CD8-positive, alpha-beta memory T cell (primary cell): ENCODE measurements around the gene ACOT7. TPM values are rescaled to one million over a fixed set of nuclear protein-coding genes. Genes with fewer than 3 reads are reported as not detected.

Experiments used
- CTCF ChIA-PET: fragments of 350-600 bp; sonication (Branson Sonifier 250); formaldehyde crosslinking; loops from one replicate; lab custom pipeline; 2021; ENCODE audit warnings: antibody characterized with exemption; lab: Charles Lee
- POLR2A ChIA-PET: fragments of 350-600 bp; sonication (Branson Sonifier 250); formaldehyde crosslinking; loops from one replicate; lab custom pipeline; 2021; ENCODE audit warnings: antibody characterized with exemption; lab: Charles Lee
- DNase-seq, 5 donors: peaks; one replicate each; pipeline versions ENCODE4 v3.0.0 to v3.0.0-alpha.2; 2020 to 2022; ENCODE audit warnings: mixed read lengths in 1 of 5
- H3K27ac ChIP-seq: one replicate; pipeline ENCODE4 v1.7.0; 2013; ENCODE audit warnings: low read depth, mild to moderate bottlenecking, low read length, moderate library complexity
- H3K27me3 ChIP-seq: 2 replicates; pipeline ENCODE4 v1.7.0; 2013; ENCODE audit warnings: low read length, mild to moderate bottlenecking; ENCODE audit not compliant: insufficient read depth, poor library complexity, severe bottlenecking
- H3K36me3 ChIP-seq: 2 replicates; pipeline ENCODE4 v1.7.0; 2013; ENCODE audit warnings: mild to moderate bottlenecking, low read length, moderate library complexity; ENCODE audit not compliant: insufficient read depth
- H3K4me1 ChIP-seq: 2 replicates; pipeline ENCODE4 v1.7.0; 2013; ENCODE audit warnings: mild to moderate bottlenecking, low read length, moderate library complexity; ENCODE audit not compliant: insufficient read depth
- H3K4me3 ChIP-seq: 2 replicates; pipeline ENCODE4 v1.7.0; 2013; ENCODE audit warnings: mild to moderate bottlenecking, low read length
- H3K9me3 ChIP-seq: 2 replicates; pipeline ENCODE4 v1.7.0; 2013; ENCODE audit warnings: mild to moderate bottlenecking, low read length
- H3K27ac Mint-ChIP-seq, 8 donors: one replicate each; pipeline ENCODE4 v1.8.0; 2020 to 2021; ENCODE audit warnings: mixed read lengths in 8 of 8, mild to moderate bottlenecking in 6 of 8, inconsistent platforms in 3 of 8, moderate library complexity in 3 of 8
- H3K27me3 Mint-ChIP-seq, 2 donors: one replicate each; pipeline ENCODE4 v1.8.0; 2020 to 2021; ENCODE audit warnings: mixed read lengths in 2 of 2, mild to moderate bottlenecking in 1 of 2, moderate library complexity in 1 of 2
- H3K36me3 Mint-ChIP-seq, 3 donors: one replicate each; pipeline ENCODE4 v1.8.0; 2020 to 2021; ENCODE audit warnings: mixed read lengths in 3 of 3, inconsistent platforms in 1 of 3, mild to moderate bottlenecking in 1 of 3
- H3K4me1 Mint-ChIP-seq, 3 donors: one replicate each; pipeline ENCODE4 v1.8.0; 2020 to 2021; ENCODE audit warnings: mixed read lengths in 3 of 3, inconsistent platforms in 1 of 3, mild to moderate bottlenecking in 1 of 3
- H3K4me3 Mint-ChIP-seq, 7 donors: one replicate each; pipeline ENCODE4 v1.8.0; 2020 to 2021; ENCODE audit warnings: mixed read lengths in 7 of 7, mild to moderate bottlenecking in 6 of 7, moderate library complexity in 4 of 7, inconsistent platforms in 2 of 7
- H3K9me3 Mint-ChIP-seq, 5 donors: one replicate each; pipeline ENCODE4 v1.8.0; 2020 to 2022; ENCODE audit warnings: mixed read lengths in 5 of 5, mild to moderate bottlenecking in 3 of 5, moderate library complexity in 2 of 5, inconsistent platforms in 1 of 5
- polyA plus RNA-seq: library from polyadenylated mRNA; unstranded; fragments of 300-500 nt; fragmentation: Illumina TruSeq; gene quantifications from one replicate; pipeline ENCODE4 v1.2.3, GENCODE V29; 2021
- total RNA-seq, 2 experiments: library from RNA; stranded (reverse); gene quantifications; one replicate each; pipeline ENCODE4 v1.2.3, GENCODE V29; 2021

The ACOT7 gene
- total and polyA plus RNA-seq, 3 experiments from 2014 or later, result 10.0 to 109 (median 109) TPM

GRCh38 chr1:6268415-6268814 lies 125.2 kb downstream of the ACOT7 start:
- H3K36me3 ChIP-seq, result no peaks in the 10 kb centered on the region
- Mint-ChIP-seq H3K4me1 (no peaks in the 10 kb centered on the region), H3K4me3 (no peak overlapping the region), H3K9me3 (no peaks in the 10 kb centered on the region), H3K27me3 (peaks cover 0 to 2% of the 10 kb centered on the region in 2 donors), H3K36me3 (no peaks in the 10 kb centered on the region), H3K27ac (no peak overlapping the region)
- no peaks in the 10 kb centered on the region for H3K4me1 ChIP-seq
- no peaks in the 10 kb centered on the region for H3K27me3 ChIP-seq
- CTCF ChIA-PET, result no interaction called here
- H3K4me3 ChIP-seq, result no peak overlapping the region
- no peak for DNase-seq
- POLR2A ChIA-PET, result no interaction called here
- no peaks in the 10 kb centered on the region for H3K9me3 ChIP-seq
- H3K27ac ChIP-seq, result no peak overlapping the region

- no peaks in the 10 kb centered on the region for H3K9me3 Mint-ChIP-seq
- H3K36me3 ChIP-seq, result no peaks in the 10 kb centered on the region
- H3K4me1 Mint-ChIP-seq, result no peaks in the 10 kb centered on the region
- no peak overlapping the region for H3K27ac Mint-ChIP-seq
- H3K27ac ChIP-seq, result no peak overlapping the region
- no peaks in the 10 kb centered on the region for H3K4me1 ChIP-seq
- DNase-seq, result no peak
- no peaks in the 10 kb centered on the region for H3K36me3 Mint-ChIP-seq
- no peak overlapping the region for H3K4me3 ChIP-seq
- no peaks in the 10 kb centered on the region for H3K9me3 ChIP-seq
- H3K27me3 Mint-ChIP-seq, result peaks cover 0 to 2% of the 10 kb centered on the region in 2 donors
- H3K27me3 ChIP-seq, result no peaks in the 10 kb centered on the region
- ChIA-PET POLR2A (no interaction called here), CTCF (no interaction called here)
- H3K4me3 Mint-ChIP-seq, result no peak overlapping the region
Observed at GRCh38 chr1:6267686-6268322, 125.8 kb downstream of the ACOT7 start.

- Histone ChIP-seq H3K27ac (no peak overlapping the region), H3K9me3 (no peaks in the 10 kb centered on the region), H3K27me3 (no peaks in the 10 kb centered on the region), H3K4me3 (no peak overlapping the region), H3K36me3 (no peaks in the 10 kb centered on the region), H3K4me1 (no peaks in the 10 kb centered on the region)
- Mint-ChIP-seq H3K27me3 (peaks cover 0 to 6% of the 10 kb centered on the region in 2 donors), H3K4me1 (peaks cover 0 to 3% (median 0%) of the 10 kb centered on the region in 3 donors), H3K36me3 (no peaks in the 10 kb centered on the region), H3K27ac (no peak overlapping the region), H3K4me3 (no peak overlapping the region), H3K9me3 (no peaks in the 10 kb centered on the region)
- no peak for DNase-seq
- CTCF ChIA-PET, result no interaction called here
- POLR2A ChIA-PET, result no interaction called here
Observed at GRCh38 chr1:6266641-6267040, 126.9 kb downstream of the ACOT7 start.

GRCh38 chr1:6265151-6265550 lies 128.4 kb downstream of the ACOT7 start:
- Histone ChIP-seq H3K36me3 (no peaks in the 10 kb centered on the region), H3K27me3 (no peaks in the 10 kb centered on the region), H3K9me3 (no peaks in the 10 kb centered on the region), H3K27ac (no peak overlapping the region), H3K4me3 (no peak overlapping the region), H3K4me1 (no peaks in the 10 kb centered on the region)
- Mint-ChIP-seq H3K9me3 (no peaks in the 10 kb centered on the region), H3K27ac (no peak overlapping the region), H3K27me3 (peaks cover 0 to 6% of the 10 kb centered on the region in 2 donors), H3K36me3 (no peaks in the 10 kb centered on the region), H3K4me3 (no peak overlapping the region), H3K4me1 (peaks cover 0 to 6% (median 0%) of the 10 kb centered on the region in 3 donors)
- POLR2A ChIA-PET, result no interaction called here
- no peak for DNase-seq
- CTCF ChIA-PET, result no interaction called here

- H3K27me3 Mint-ChIP-seq, result peaks cover 8 to 9% of the 10 kb centered on the region in 2 donors
- POLR2A ChIA-PET, result no interaction called here
Observed at GRCh38 chr1:6263716-6264115, 129.9 kb downstream of the ACOT7 start.

GRCh38 chr1:6262555-6263420 lies 130.8 kb downstream of the ACOT7 start:
- Mint-ChIP-seq H3K27me3 (peaks cover 8 to 12% of the 10 kb centered on the region in 2 donors), H3K4me3 (peak overlapping the region in 2 of 7 donors; percentile 5 to 52), H3K4me1 (peaks cover 0 to 6% (median 0%) of the 10 kb centered on the region in 3 donors), H3K36me3 (no peaks in the 10 kb centered on the region), H3K27ac (no peak overlapping the region), H3K9me3 (no peaks in the 10 kb centered on the region)
- DNase-seq, result no peak
- Histone ChIP-seq H3K9me3 (no peaks in the 10 kb centered on the region), H3K4me1 (peaks cover 4% of the 10 kb centered on the region), H3K27ac (no peak overlapping the region), H3K27me3 (peaks cover 6% of the 10 kb centered on the region), H3K4me3 (no peak overlapping the region), H3K36me3 (no peaks in the 10 kb centered on the region)
- POLR2A ChIA-PET, result interaction anchor here (0.6 kb wide), 1 partner anchor 195 kb away, joined by 3 read pairs; no protein-coding TSS in a partner anchor
- CTCF ChIA-PET, result interaction anchor here (1.3 kb wide), 1 partner anchor 17 kb away, joined by 6 read pairs; no protein-coding TSS in a partner anchor

More at GRCh38 chr1:6263716-6264115, 129.9 kb downstream of the ACOT7 start:
- H3K36me3 Mint-ChIP-seq, result no peaks in the 10 kb centered on the region
- H3K27ac ChIP-seq, result no peak overlapping the region
- no peaks in the 10 kb centered on the region for H3K9me3 ChIP-seq
- no peak overlapping the region for H3K27ac Mint-ChIP-seq
- H3K9me3 Mint-ChIP-seq, result no peaks in the 10 kb centered on the region
- H3K4me1 Mint-ChIP-seq, result peaks cover 0 to 6% (median 0%) of the 10 kb centered on the region in 3 donors
- CTCF ChIA-PET, result interaction anchor here (1.3 kb wide), 1 partner anchor 17 kb away, joined by 6 read pairs; no protein-coding TSS in a partner anchor
- no peaks in the 10 kb centered on the region for H3K36me3 ChIP-seq
- no peak for DNase-seq
- no peak overlapping the region for H3K4me3 ChIP-seq
- H3K4me3 Mint-ChIP-seq, result peak overlapping the region in 1 of 7 donors; percentile 52
- peaks cover 6% of the 10 kb centered on the region for H3K27me3 ChIP-seq
- peaks cover 4% of the 10 kb centered on the region for H3K4me1 ChIP-seq

GRCh38 chr1:6261615-6261995 lies 132.0 kb downstream of the ACOT7 start:
- CTCF ChIA-PET, result interaction anchor here (0.5 to 1.4 kb wide), 2 partner anchors 15 to 19 kb away, joined by 3 read pairs; no protein-coding TSS in a partner anchor
- peaks cover 8 to 13% of the 10 kb centered on the region in 2 donors for H3K27me3 Mint-ChIP-seq
- H3K4me1 Mint-ChIP-seq, result peaks cover 0 to 6% (median 0%) of the 10 kb centered on the region in 3 donors
- H3K4me3 Mint-ChIP-seq, result peak overlapping the region; percentile 52 to 86 (median 73)
- H3K27ac Mint-ChIP-seq, result no peak overlapping the region
- H3K27me3 ChIP-seq, result peaks cover 6% of the 10 kb centered on the region
- no peak for DNase-seq
- H3K36me3 Mint-ChIP-seq, result no peaks in the 10 kb centered on the region
- H3K36me3 ChIP-seq, result no peaks in the 10 kb centered on the region
- POLR2A ChIA-PET, result no interaction called here
- H3K9me3 ChIP-seq, result no peaks in the 10 kb centered on the region
- peaks cover 4% of the 10 kb centered on the region for H3K4me1 ChIP-seq
- no peak overlapping the region for H3K4me3 ChIP-seq
- H3K9me3 Mint-ChIP-seq, result no peaks in the 10 kb centered on the region
- no peak overlapping the region for H3K27ac ChIP-seq
